Measurements from ENCODE around the gene CD8B2. TPM values are rescaled to one million over a fixed set of nuclear protein-coding genes. Genes with fewer than 3 reads are reported as not detected.
"Not testable (repeated sequence)": the region's sequence is repeated elsewhere in the genome, so short reads cannot be mapped to it uniquely, and the experiment has no call there.

The CD8B2 gene
- polyA plus RNA-seq, 6 donors from 2014 or later = not detected

DNA sequence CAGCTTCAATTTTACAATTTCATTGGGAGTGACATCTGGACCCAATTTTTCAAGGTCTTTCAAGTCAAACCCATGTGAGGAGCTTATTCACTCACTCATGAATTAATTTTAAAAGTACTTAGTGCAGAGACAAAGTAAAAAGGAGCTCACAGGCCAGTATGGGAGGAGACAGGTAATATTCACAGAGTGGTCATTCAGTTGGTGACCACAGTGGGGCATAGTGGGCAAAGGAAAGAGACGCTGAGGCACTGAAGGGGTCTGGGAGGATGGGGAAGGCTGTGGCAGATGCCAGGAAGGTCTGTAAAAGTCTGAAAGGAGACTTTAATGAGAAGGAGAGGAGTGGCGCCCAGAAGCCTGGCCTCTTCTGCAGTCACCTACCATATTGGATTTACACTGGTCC, 76.0 kb downstream of the CD8B2 start:
- ATAC-seq (ENCODE audit: low read depth in 2 of 2) (no peak), DNase-seq (no peak)
- H3K27ac Mint-ChIP-seq = no peak overlapping the region
- no peaks in the 10 kb centered on the region for H3K36me3 Mint-ChIP-seq
- H3K4me3 Mint-ChIP-seq = no peak overlapping the region
- no peaks in the 10 kb centered on the region for H3K9me3 Mint-ChIP-seq
- H3K4me1 Mint-ChIP-seq = peaks cover 0 to 4% (median 3%) of the 10 kb centered on the region in 3 donors
- H3K27me3 Mint-ChIP-seq = peaks cover 0 to 17% (median 0%) of the 10 kb centered on the region in 3 donors

DNA sequence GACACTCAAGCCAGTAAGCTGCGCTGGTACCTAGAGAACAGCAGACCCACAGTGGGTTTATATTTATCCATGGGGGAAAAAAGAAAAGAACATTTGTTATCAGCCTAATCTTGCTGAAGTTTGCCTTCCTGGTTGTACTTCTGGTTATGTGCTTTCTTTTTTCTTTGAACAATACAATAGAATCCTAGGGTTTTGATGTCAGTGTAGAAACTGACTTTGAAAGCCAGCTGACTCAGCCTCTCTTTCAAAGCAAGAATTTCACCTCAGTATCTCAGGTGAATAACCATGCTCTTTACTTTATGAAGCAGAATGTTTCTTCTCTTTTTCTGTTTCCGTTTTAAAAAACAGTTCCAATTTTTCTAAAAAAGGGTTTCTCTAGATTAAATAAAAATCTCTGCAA, 78.4 kb downstream of the CD8B2 start:
- Mint-ChIP-seq H3K27me3 (peaks cover 0 to 16% (median 0%) of the 10 kb centered on the region in 3 donors), H3K27ac (no peak overlapping the region), H3K4me1 (peaks cover 0 to 4% (median 3%) of the 10 kb centered on the region in 3 donors), H3K36me3 (no peaks in the 10 kb centered on the region), H3K4me3 (no peak overlapping the region), H3K9me3 (no peaks in the 10 kb centered on the region)
- ATAC-seq (ENCODE audit: low read depth in 2 of 2) = no peak
- no peak for DNase-seq

DNA sequence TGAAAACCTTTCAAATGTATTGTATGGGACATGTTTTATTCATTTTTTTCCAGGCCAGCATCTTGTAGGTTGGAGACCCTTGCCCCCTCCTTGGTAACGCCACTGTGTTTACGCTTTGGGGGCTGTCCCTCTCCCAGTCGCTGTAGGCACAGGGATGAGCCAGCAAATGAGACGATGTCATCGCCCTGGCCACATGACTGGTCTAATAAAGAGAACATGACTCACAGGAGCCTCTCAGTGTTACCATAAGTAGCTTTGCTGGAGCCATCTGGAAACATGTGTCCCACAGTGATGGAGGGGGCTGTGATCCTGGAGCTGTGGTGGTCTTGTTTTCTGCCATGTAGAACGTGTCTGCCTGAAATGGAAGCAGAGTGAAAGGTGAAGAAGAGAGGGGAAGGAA, 78.9 kb downstream of the CD8B2 start:
- Mint-ChIP-seq H3K27ac (no peak overlapping the region), H3K4me1 (peaks cover 0 to 4% (median 3%) of the 10 kb centered on the region in 3 donors), H3K27me3 (peaks cover 0 to 14% (median 2%) of the 10 kb centered on the region in 3 donors), H3K9me3 (no peaks in the 10 kb centered on the region), H3K36me3 (no peaks in the 10 kb centered on the region), H3K4me3 (no peak overlapping the region)
- ATAC-seq (ENCODE audit: low read depth in 2 of 2) (no peak), DNase-seq (no peak)

DNA sequence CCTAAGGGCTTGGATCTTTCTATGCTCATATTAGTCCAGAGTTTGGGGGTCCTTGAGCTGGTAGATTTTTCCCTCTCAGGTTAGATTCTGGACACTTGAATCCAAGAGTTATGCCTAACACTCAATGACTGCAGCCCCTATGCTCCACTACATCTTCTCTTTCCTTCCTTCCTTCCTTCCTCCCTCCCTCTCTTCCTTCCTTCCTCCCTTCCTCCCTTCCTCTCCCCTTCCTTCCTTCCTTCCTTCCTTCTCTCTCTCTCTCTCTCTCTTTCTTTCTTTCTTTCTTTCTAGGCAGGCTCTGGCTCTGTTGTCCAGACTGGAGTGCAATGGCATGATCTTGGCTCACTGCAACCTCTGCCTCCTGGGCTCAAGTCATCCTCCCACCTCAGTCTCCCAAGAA, 79.3 kb downstream of the CD8B2 start:
- not testable (repeated sequence) for DNase-seq; ATAC-seq (ENCODE audit: low read depth in 2 of 2); H3K36me3 Mint-ChIP-seq; H3K4me3 Mint-ChIP-seq; H3K4me1 Mint-ChIP-seq; H3K9me3 Mint-ChIP-seq; H3K27ac Mint-ChIP-seq
- H3K27me3 Mint-ChIP-seq = peaks cover 0 to 15% (median 6%) of the 10 kb centered on the region in 3 donors

DNA sequence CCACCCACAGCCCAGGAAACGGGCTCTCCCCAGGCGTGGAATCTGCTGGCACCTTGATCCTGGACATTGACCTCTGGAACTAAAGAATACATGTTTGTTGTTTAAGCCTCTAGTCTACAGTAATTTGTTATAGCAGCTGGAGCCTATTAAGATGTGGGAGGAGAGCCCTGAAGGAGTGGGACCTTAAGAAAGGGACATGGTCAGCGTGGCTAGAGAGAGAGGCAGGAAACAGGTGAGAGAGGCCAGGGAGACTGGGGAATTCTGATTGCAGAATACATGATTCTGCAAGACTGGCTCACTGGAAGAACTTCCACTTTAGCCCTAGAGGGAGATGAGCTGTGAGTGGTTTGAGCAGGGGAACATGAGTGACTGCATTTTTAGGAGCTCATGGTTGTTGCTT, 83.2 kb downstream of the CD8B2 start:
- DNase-seq = no peak
- ATAC-seq (ENCODE audit: low read depth in 2 of 2) = no peak
- H3K36me3 Mint-ChIP-seq = no peaks in the 10 kb centered on the region
- no peaks in the 10 kb centered on the region for H3K4me1 Mint-ChIP-seq
- no peak overlapping the region for H3K4me3 Mint-ChIP-seq
- no peaks in the 10 kb centered on the region for H3K9me3 Mint-ChIP-seq
- H3K27ac Mint-ChIP-seq = peak overlapping the region in 2 of 6 donors; percentile 14 to 18
- peaks cover 0 to 8% (median 6%) of the 10 kb centered on the region in 3 donors for H3K27me3 Mint-ChIP-seq

Other genes with a start within 250 kb of the CD8B2 start
- gene RGPD3, start 19.0 kb upstream of the CD8B2 start, polyA plus RNA-seq (ENCODE audit: low read depth in 6 of 6) = under 1 TPM in 2 of 6 donors, not detected in 4; 0.05 to 0.15 TPM